A549 (cell line): ENCODE data around the gene PKD1. TPM values are rescaled to one million over a fixed set of nuclear protein-coding genes. Genes with fewer than 3 reads are reported as not detected.

Source experiments
- ATAC-seq, 2 experiments: fragments of 200-7000 bp in 1 of 2; fragments of >200 bp in 1 of 2; cut with Nextera tagmentation in 1 of 2; cut with Tn5 transposase in 1 of 2; 3 replicates each; pipeline versions ENCODE4 v1.8.0 to v1.9.1; 2018 to 2020; ENCODE audit warnings: mild to moderate bottlenecking in 1 of 2, moderate library complexity in 1 of 2
- CTCF ChIA-PET: fragments of 300-600 bp; sonication (Branson Sonifier 250); formaldehyde crosslinking; extraction: SDS; loops from one replicate; lab custom pipeline; 2021; ENCODE audit warnings: antibody characterized with exemption, inconsistent platforms; lab: Yijun Ruan, JAX
- POLR2A ChIA-PET: fragments of 350-600 bp; formaldehyde crosslinking; extraction: SDS; loops from one replicate; lab custom pipeline; 2021; ENCODE audit warnings: antibody characterized with exemption, inconsistent platforms; lab: Yijun Ruan, JAX
- DNase-seq, 2 experiments: peaks; one replicate each; pipeline versions ENCODE4 v3.0.0 to v3.0.0-alpha.2; 2011 to 2016; ENCODE audit warnings: low read depth in 1 of 2, low spot score in 1 of 2
- FAIRE-seq: peaks from 2 replicates; lab custom pipeline; 2011; peaks lifted over from hg19 to GRCh38; lab: Jason Lieb, UNC
- H3K27ac ChIP-seq, 2 experiments: fragments of >200 bp; sonication (Bioruptor Twin); formaldehyde crosslinking; 3 replicates each; pipeline ENCODE4 v1.5.1; 2016 to 2017
- H3K4me1 ChIP-seq: fragments of >200 bp; sonication (Bioruptor Twin); formaldehyde crosslinking; 3 replicates; pipeline ENCODE4 v1.6.1; 2016
- H3K4me2 ChIP-seq: fragments of >200 bp; sonication (Bioruptor Twin); formaldehyde crosslinking; 3 replicates; pipeline ENCODE4 v1.6.1; 2016
- H3K4me3 ChIP-seq: fragments of >200 bp; sonication (Bioruptor Twin); formaldehyde crosslinking; 3 replicates; pipeline ENCODE4 v1.5.1; 2016
- H3K9me3 ChIP-seq: fragments of >200 bp; sonication (Bioruptor Twin); formaldehyde crosslinking; 3 replicates; pipeline ENCODE4 v1.6.1; 2016
- BHLHE40 ChIP-seq: IDR thresholded peaks from 2 replicates; pipeline ENCODE4 v1.6.1; 2012; ENCODE audit warnings: low read depth, low read length, inconsistent platforms
- CEBPB ChIP-seq, 2 experiments: fragments of >200 bp in 1 of 2; sonication (Bioruptor Twin) in 1 of 2; formaldehyde crosslinking in 1 of 2; IDR thresholded peaks; 2 replicates each; pipeline ENCODE4 v1.6.1; 2012 to 2016
- CHD2 ChIP-seq: fragments of 150-350 bp; IDR thresholded peaks from 2 replicates; pipeline ENCODE4 v1.6.1; 2014; ENCODE audit warnings: low read length; ENCODE audit not compliant: partially characterized antibody
- CHD4 ChIP-seq: fragments of 200-600 bp; sonication (generic); IDR thresholded peaks from 2 replicates; pipeline ENCODE4 v1.6.1; 2016; ENCODE audit warnings: antibody characterized with exemption, mild to moderate bottlenecking, borderline replicate concordance
- CTCF ChIP-seq: fragments of >200 bp; sonication (Bioruptor Twin); formaldehyde crosslinking; IDR thresholded peaks from 3 replicates; pipeline ENCODE4 v1.5.1; 2016
- EHMT2 ChIP-seq: fragments of 200-600 bp; sonication (generic); IDR thresholded peaks from 2 replicates; pipeline ENCODE4 v1.6.1; 2016; ENCODE audit warnings: antibody characterized with exemption, low read depth, mild to moderate bottlenecking, moderate library complexity
- ESRRA ChIP-seq: fragments of 150-350 bp; IDR thresholded peaks from 2 replicates; pipeline ENCODE4 v1.6.1; 2014; ENCODE audit warnings: mild to moderate bottlenecking, low read length, borderline replicate concordance
- FOSB ChIP-seq: fragments of 250-450 bp; sonication (Bioruptor Pico); IDR thresholded peaks from 2 replicates; pipeline ENCODE4 v1.5.0; 2020; ENCODE audit warnings: mild to moderate bottlenecking, moderate library complexity
- FOXS1 ChIP-seq: fragments of 250-450 bp; sonication (Bioruptor Pico); IDR thresholded peaks from 2 replicates; pipeline ENCODE4 v1.5.0; 2020; ENCODE audit warnings: mild to moderate bottlenecking, moderate library complexity
- GATA3 ChIP-seq: IDR thresholded peaks from 2 replicates; pipeline ENCODE4 v1.6.1; 2012; ENCODE audit warnings: borderline replicate concordance
- HDAC2 ChIP-seq: fragments of 200-600 bp; sonication (generic); IDR thresholded peaks from 2 replicates; pipeline ENCODE4 v1.6.1; 2016
- HES2 ChIP-seq: fragments of >200 bp; sonication (Bioruptor Twin); formaldehyde crosslinking; IDR thresholded peaks from 2 replicates; pipeline ENCODE4 v1.6.1; 2016
- HEYL ChIP-seq: fragments of 250-450 bp; sonication (Bioruptor Pico); IDR thresholded peaks from 2 replicates; pipeline ENCODE4 v1.8.0; 2021; ENCODE audit warnings: mild to moderate bottlenecking, moderate library complexity
- HMGXB4 ChIP-seq: fragments of 250-450 bp; sonication (Bioruptor Pico); IDR thresholded peaks from 2 replicates; pipeline ENCODE4 v1.5.0; 2021; ENCODE audit warnings: mild to moderate bottlenecking, moderate library complexity, borderline replicate concordance
- JUNB ChIP-seq: fragments of >200 bp; sonication (Bioruptor Twin); formaldehyde crosslinking; IDR thresholded peaks from 2 replicates; pipeline ENCODE4 v1.6.1; 2016
- KDM1A ChIP-seq: fragments of 200-600 bp; sonication (generic); IDR thresholded peaks from 2 replicates; pipeline ENCODE4 v1.6.1; 2016; ENCODE audit warnings: low read depth, mild to moderate bottlenecking
- MYC ChIP-seq: IDR thresholded peaks from 2 replicates; pipeline ENCODE4 v1.6.1; 2012; ENCODE audit warnings: mild to moderate bottlenecking, inconsistent platforms, low read length, improper control_type of control experiment, borderline replicate concordance
- NFE2L2 ChIP-seq: fragments of 150-350 bp; conservative IDR thresholded peaks from 2 replicates; pipeline ENCODE4 v1.6.1; 2014; ENCODE audit warnings: low read length
- NR3C1 ChIP-seq: fragments of >200 bp; sonication (Bioruptor Twin); formaldehyde crosslinking; IDR thresholded peaks from 3 replicates; pipeline ENCODE4 v1.6.1; 2017
- PBX3 ChIP-seq: IDR thresholded peaks from 2 replicates; pipeline ENCODE4 v1.6.1; 2012
- PHF8 ChIP-seq: fragments of 200-600 bp; sonication (generic); IDR thresholded peaks from 2 replicates; pipeline ENCODE4 v1.6.1; 2016; ENCODE audit warnings: low read depth, mild to moderate bottlenecking, antibody characterized with exemption, moderate library complexity, borderline replicate concordance
- POLR2A ChIP-seq: IDR thresholded peaks from 2 replicates; pipeline ENCODE4 v1.6.1; 2012; ENCODE audit warnings: mild to moderate bottlenecking, low read length
- RARB ChIP-seq: fragments of 250-450 bp; sonication (Bioruptor Pico); IDR thresholded peaks from 2 replicates; pipeline ENCODE4 v1.8.0; 2021; ENCODE audit warnings: mild to moderate bottlenecking, moderate library complexity
- RCOR1 ChIP-seq: fragments of 150-350 bp; IDR thresholded peaks from 2 replicates; pipeline ENCODE4 v1.6.1; 2014; ENCODE audit warnings: antibody characterized with exemption, low read length, low read depth
- RFX5 ChIP-seq: fragments of 450-650 bp; IDR thresholded peaks from 2 replicates; pipeline ENCODE4 v1.7.1; 2014; ENCODE audit warnings: antibody characterized with exemption, mild to moderate bottlenecking, moderate library complexity
- SREBF2 ChIP-seq: fragments of 450-650 bp; IDR thresholded peaks from 2 replicates; pipeline ENCODE4 v1.6.1; 2014; ENCODE audit warnings: mild to moderate bottlenecking, moderate library complexity
- TFCP2L1 ChIP-seq: fragments of 250-450 bp; sonication (Bioruptor Pico); IDR thresholded peaks from 2 replicates; pipeline ENCODE4 v1.5.0; 2021; ENCODE audit warnings: mild to moderate bottlenecking
- ZFP36 ChIP-seq: fragments of 450-650 bp; IDR thresholded peaks from 2 replicates; pipeline ENCODE4 v1.6.1; 2014; ENCODE audit warnings: borderline replicate concordance; ENCODE audit not compliant: partially characterized antibody
- WGBS: methylation state at CpG from one replicate; pipeline ENCODE4 v1.1.6; 2017; ENCODE audit errors: missing lambda C conversion rate; 5-methylcytosine and 5-hydroxymethylcytosine counted together
- polyA plus RNA-seq, 4 experiments: library from polyadenylated mRNA; depleted of rRNA in 3 of 4; stranded (reverse); fragments of >200 nt; fragmentation: RNase III in 1 of 4; extraction: RNeasy Plus Mini Kit Qiagen cat#74134 plus additional on column Dnase treatment in 1 of 4; gene quantifications; 2 replicates in 3 of 4; 3 replicates in 1 of 4; pipeline ENCODE4 v1.2.3, GENCODE V29; 2011 to 2017

Gene PKD1
- polyA plus RNA-seq, 2 of the 4 experiments (the other 2 are of a cell fraction): 11.5 to 39.2 TPM

GRCh38 chr16:2074071-2074470 lies 61.6 kb downstream of the PKD1 start:
- no peak overlapping the region for H3K4me2 ChIP-seq

GRCh38 chr16:2072926-2073325 lies 62.8 kb downstream of the PKD1 start:
- no peak overlapping the region for H3K4me3 ChIP-seq
- ATAC-seq: no peak
- CTCF ChIA-PET: interaction anchor here (0.8 to 2.0 kb wide), 7 partner anchors 9 to 68 kb away, joined by 3 to 7 read pairs (median 3); no protein-coding TSS in a partner anchor
- FAIRE-seq: no peak
- TF ChIP-seq RFX5: no peak
- TF ChIP-seq MYC: no peak
- TF ChIP-seq CEBPB (IDR thresholded peaks at IDR 0.05): no peak
- no peak for TF ChIP-seq HMGXB4 (CRISPR knock-in tag)
- no peak for TF ChIP-seq SREBF2
- no peak for TF ChIP-seq POLR2A
- no peak for TF ChIP-seq CTCF
- no peak for TF ChIP-seq KDM1A
- no peak for TF ChIP-seq EHMT2
- TF ChIP-seq HEYL (CRISPR knock-in tag): no peak
- TF ChIP-seq RCOR1: no peak
- no peak for TF ChIP-seq TFCP2L1
- no peak for TF ChIP-seq HES2
- no peak for TF ChIP-seq PHF8
- no peak for TF ChIP-seq CHD4
- no peak for TF ChIP-seq PBX3
- TF ChIP-seq HDAC2: no peak
- no peak for TF ChIP-seq FOSB (CRISPR knock-in tag)
- TF ChIP-seq GATA3: no peak
- no peak for DNase-seq
- H3K4me2 ChIP-seq: no peak overlapping the region
- no peaks in the 10 kb centered on the region for H3K9me3 ChIP-seq
- POLR2A ChIA-PET: no interaction called here
- H3K4me1 ChIP-seq: no peaks in the 10 kb centered on the region
- 82% methylated on average over 8 of the region's 8 CpGs for WGBS
- no peak overlapping the region for H3K27ac ChIP-seq

More at GRCh38 chr16:2074071-2074470, 61.6 kb downstream of the PKD1 start:
- POLR2A ChIA-PET: no interaction called here
- H3K4me1 ChIP-seq: no peaks in the 10 kb centered on the region
- TF ChIP-seq ESRRA (no peak), NFE2L2 (no peak), BHLHE40 (no peak), MYC (no peak), HDAC2 (no peak), FOXS1 (CRISPR knock-in tag) (no peak), RARB (no peak), ZFP36 (no peak), TFCP2L1 (no peak), EHMT2 (no peak), NR3C1 (no peak), JUNB (no peak), SREBF2 (no peak), PBX3 (no peak), CHD2 (no peak)
- TF ChIP-seq, all 56 proteins: peak for 0
- Histone ChIP-seq H3K9me3 (no peaks in the 10 kb centered on the region), H3K4me3 (no peak overlapping the region), H3K27ac (no peak overlapping the region)
- CTCF ChIA-PET: interaction anchor here (1.0 to 4.2 kb wide), 4 partner anchors 10 to 70 kb away, joined by 3 to 15 read pairs (median 3); no protein-coding TSS in a partner anchor
- DNase-seq (no peak), FAIRE-seq (no peak), ATAC-seq (no peak)
- 95% methylated on average over 14 of the region's 20 CpGs for WGBS
